H1 (cell line): ENCODE results near the gene CYP2A6. TPM values are rescaled to one million over a fixed set of nuclear protein-coding genes. Genes with fewer than 3 reads are reported as not detected.

Source experiments
- BACH1 ChIP-seq: IDR thresholded peaks from 2 replicates; pipeline ENCODE4 v1.6.1; 2012; ENCODE audit warnings: low read length, improper control_type of control experiment
- CHD7 ChIP-seq: fragments of 300-600 bp; sonication (generic); IDR thresholded peaks from 2 replicates; pipeline ENCODE4 v1.7.1; 2012; ENCODE audit warnings: low read length, moderate library complexity, mild to moderate bottlenecking, inconsistent platforms; ENCODE audit not compliant: insufficient replicate concordance
- CTBP2 ChIP-seq: IDR thresholded peaks from 2 replicates; pipeline ENCODE4 v1.7.0; 2011; ENCODE audit warnings: borderline replicate concordance, mild to moderate bottlenecking, moderate library complexity, mixed read lengths, low read length; ENCODE audit not compliant: insufficient read depth, insufficient read length
- FOSL1 ChIP-seq: IDR thresholded peaks from 2 replicates; pipeline ENCODE4 v1.6.1; 2011; ENCODE audit warnings: mild to moderate bottlenecking, low read depth, low read length, moderate library complexity; ENCODE audit not compliant: insufficient read depth
- MAX ChIP-seq: IDR thresholded peaks from 2 replicates; pipeline ENCODE4 v1.6.1; 2012; ENCODE audit warnings: inconsistent platforms
- polyA plus RNA-seq, 7 experiments: library from polyadenylated mRNA; depleted of rRNA in 3 of 7; stranded (reverse) in 5 of 7; unstranded in 2 of 7; fragments of >200 nt in 5 of 7; fragments of 200-250 nt in 2 of 7; gene quantifications; 1 replicate in 5 of 7; 2 replicates in 1 of 7; 4 replicates in 1 of 7; pipeline versions ENCODE4 v1.2.1 to v1.2.3, GENCODE V29; 2011 to 2013; ENCODE audit warnings: missing spikeins in 2 of 7, mixed read lengths in 2 of 7
- total RNA-seq: library from RNA; stranded (reverse); fragmentation: NEBNext Ultra II Directional; extraction: Animal tissue kit (Norgen Biotek cat#: 25700); gene quantifications from 2 replicates; pipeline ENCODE4 v1.2.1, GENCODE V29; 2021

Gene CYP2A6
- total and polyA plus RNA-seq, 2 of the 8 experiments (the other 6 are each of a cell fraction or from before 2014, with no cell fraction given): 0.33 TPM; not detected in 1

GRCh38 chr19:40815223-40815622, 35.0 kb downstream of the CYP2A6 start (continued):
- TF ChIP-seq CHD7 (no peak), FOSL1 (no peak), CTBP2 (no peak), BACH1 (no peak), MAX (no peak)
- TF ChIP-seq, all 59 proteins: peak for 0
